Measurements from ENCODE around the gene DFFB. TPM values are rescaled to one million over a fixed set of nuclear protein-coding genes. Genes with fewer than 3 reads are reported as not detected.

Gene DFFB
- total RNA-seq, 1 donor from 2014 or later: 6.0 TPM

- peaks cover 1% of the 10 kb centered on the region for H3K36me3 ChIP-seq (ENCODE audit: control insufficient read depth, insufficient read depth, low read length)
- H3K27me3 ChIP-seq (ENCODE audit: control insufficient read depth, insufficient read depth, low read length): no peaks in the 10 kb centered on the region
- no peak overlapping the region for H3K4me3 ChIP-seq (ENCODE audit: low read depth, low read length)
- TF ChIP-seq CTCF (IDR thresholded peaks at IDR 0.05; ENCODE audit: insufficient read depth, low read length, poor library complexity, severe bottlenecking): no peak
- no peak for DNase-seq (ENCODE audit: low read depth)
These were observed 38.1 kb downstream of the DFFB start for GRCh38 chr1:3895279-3895950.

- Histone ChIP-seq H3K27me3 (ENCODE audit: control insufficient read depth, insufficient read depth, low read length) (no peaks in the 10 kb centered on the region), H3K4me3 (ENCODE audit: low read depth, low read length) (no peak overlapping the region), H3K36me3 (ENCODE audit: control insufficient read depth, insufficient read depth, low read length) (peaks cover 1% of the 10 kb centered on the region)
- DNase-seq (ENCODE audit: low read depth): no peak
- TF ChIP-seq CTCF (IDR thresholded peaks at IDR 0.05; ENCODE audit: insufficient read depth, low read length, poor library complexity, severe bottlenecking): no peak
These were observed 38.7 kb downstream of the DFFB start for GRCh38 chr1:3895951-3896325.

GRCh38 chr1:3896396-3897000, 39.2 kb downstream of the DFFB start:
- no peak for TF ChIP-seq CTCF (IDR thresholded peaks at IDR 0.05; ENCODE audit: insufficient read depth, low read length, poor library complexity, severe bottlenecking)
- no peak for DNase-seq (ENCODE audit: low read depth)
- Histone ChIP-seq H3K36me3 (ENCODE audit: control insufficient read depth, insufficient read depth, low read length) (peaks cover under 1% of the 10 kb centered on the region), H3K27me3 (ENCODE audit: control insufficient read depth, insufficient read depth, low read length) (no peaks in the 10 kb centered on the region), H3K4me3 (ENCODE audit: low read depth, low read length) (no peak overlapping the region)

- Histone ChIP-seq H3K36me3 (ENCODE audit: control insufficient read depth, insufficient read depth, low read length) (no peaks in the 10 kb centered on the region), H3K4me3 (ENCODE audit: low read depth, low read length) (no peak overlapping the region), H3K27me3 (ENCODE audit: control insufficient read depth, insufficient read depth, low read length) (no peaks in the 10 kb centered on the region)
- DNase-seq (ENCODE audit: low read depth): no peak
- no peak for TF ChIP-seq CTCF (IDR thresholded peaks at IDR 0.05; ENCODE audit: insufficient read depth, low read length, poor library complexity, severe bottlenecking)
These were observed 41.1 kb downstream of the DFFB start for GRCh38 chr1:3898475-3898735.

- no peaks in the 10 kb centered on the region for H3K27me3 ChIP-seq (ENCODE audit: control insufficient read depth, insufficient read depth, low read length)
- no peak for TF ChIP-seq CTCF (IDR thresholded peaks at IDR 0.05; ENCODE audit: insufficient read depth, low read length, poor library complexity, severe bottlenecking)
- DNase-seq (ENCODE audit: low read depth): no peak
These were observed 41.9 kb downstream of the DFFB start for GRCh38 chr1:3898994-3899753.

More at GRCh38 chr1:3898994-3899753, 41.9 kb downstream of the DFFB start:
- Histone ChIP-seq H3K4me3 (ENCODE audit: low read depth, low read length) (peak overlapping the region; percentile 81), H3K36me3 (ENCODE audit: control insufficient read depth, insufficient read depth, low read length) (no peaks in the 10 kb centered on the region)

Data from kidney epithelial cell (primary cell).